ENCODE results near the gene ZNF133.
"Not testable (repeated sequence)": the region's sequence is repeated elsewhere in the genome, so short reads cannot be mapped to it uniquely, and the experiment has no call there.

ZNF133 gene

GRCh38 chr20:18323705-18324104, 35.4 kb downstream of the ZNF133 start:
- ChIA-PET CTCF (no interaction called here), POLR2A (no interaction called here)
- DNase-seq (ENCODE audit: low read depth, low spot score) = no peak
- no peak overlapping the region for H3K4me3 ChIP-seq (ENCODE audit: low read depth, low read length)
- TF ChIP-seq CTCF (IDR thresholded peaks at IDR 0.05; ENCODE audit: insufficient read depth, low read length, missing control alignments) = no peak

GRCh38 chr20:18324596-18325089, 36.3 kb downstream of the ZNF133 start:
- POLR2A ChIA-PET = no interaction called here
- H3K4me3 ChIP-seq (ENCODE audit: low read depth, low read length) = no peak overlapping the region
- DNase-seq (ENCODE audit: low read depth, low spot score) = no peak
- TF ChIP-seq CTCF (IDR thresholded peaks at IDR 0.05; ENCODE audit: insufficient read depth, low read length, missing control alignments) = no peak
- CTCF ChIA-PET = no interaction called here

GRCh38 chr20:18326990-18327389, 38.7 kb downstream of the ZNF133 start:
- ChIA-PET POLR2A (no interaction called here), CTCF (no interaction called here)
- TF ChIP-seq CTCF (IDR thresholded peaks at IDR 0.05; ENCODE audit: insufficient read depth, low read length, missing control alignments) = no peak
- no peak overlapping the region for H3K4me3 ChIP-seq (ENCODE audit: low read depth, low read length)
- DNase-seq (ENCODE audit: low read depth, low spot score) = no peak

GRCh38 chr20:18331694-18332093, 43.4 kb downstream of the ZNF133 start:
- CTCF ChIA-PET = no interaction called here
- TF ChIP-seq CTCF (IDR thresholded peaks at IDR 0.05; ENCODE audit: insufficient read depth, low read length, missing control alignments) = no peak
- POLR2A ChIA-PET = no interaction called here
- H3K4me3 ChIP-seq (ENCODE audit: low read depth, low read length) = no peak overlapping the region
- no peak for DNase-seq (ENCODE audit: low read depth, low spot score)

- H3K4me3 ChIP-seq (ENCODE audit: low read depth, low read length); POLR2A ChIA-PET; CTCF ChIA-PET; DNase-seq (ENCODE audit: low read depth, low spot score): not testable (repeated sequence)
Observed at GRCh38 chr20:18349749-18350148, 61.4 kb downstream of the ZNF133 start.

- CTCF ChIA-PET = no interaction called here
- no peak for DNase-seq (ENCODE audit: low read depth, low spot score)
- no peak for TF ChIP-seq CTCF (IDR thresholded peaks at IDR 0.05; ENCODE audit: insufficient read depth, low read length, missing control alignments)
- H3K4me3 ChIP-seq (ENCODE audit: low read depth, low read length) = no peak overlapping the region
- POLR2A ChIA-PET = no interaction called here
Observed at GRCh38 chr20:18359854-18360253, 71.5 kb downstream of the ZNF133 start.

- TF ChIP-seq CTCF (IDR thresholded peaks at IDR 0.05; ENCODE audit: insufficient read depth, low read length, missing control alignments) = no peak
- ChIA-PET CTCF (no interaction called here), POLR2A (no interaction called here)
- H3K4me3 ChIP-seq (ENCODE audit: low read depth, low read length) = no peak overlapping the region
- DNase-seq (ENCODE audit: low read depth, low spot score) = no peak
Observed at GRCh38 chr20:18360635-18361034, 72.3 kb downstream of the ZNF133 start.
